K562 (cell line): ENCODE data around the gene DELE1. TPM values are rescaled to one million over a fixed set of nuclear protein-coding genes. Genes with fewer than 3 reads are reported as not detected.

Experiments
- ARID3A ChIP-seq: IDR thresholded peaks from 2 replicates; pipeline ENCODE4 v1.6.1; 2012; ENCODE audit warnings: low read depth, low read length, improper control_type of control experiment, borderline replicate concordance
- CTBP1 ChIP-seq: fragments of 450-650 bp; IDR thresholded peaks from 2 replicates; pipeline ENCODE4 v1.6.1; 2016; ENCODE audit warnings: borderline replicate concordance
- DIDO1 ChIP-seq: fragments of 450-650 bp; IDR thresholded peaks from 2 replicates; pipeline ENCODE4 v1.6.1; 2016; ENCODE audit warnings: low read depth, missing biosample characterization, missing genetic modification characterization
- ELF2 ChIP-seq: fragments of 250-450 bp; sonication (Bioruptor Pico); IDR thresholded peaks from 2 replicates; pipeline ENCODE4 v1.5.0; 2021; ENCODE audit warnings: mild to moderate bottlenecking
- ELF4 ChIP-seq: fragments of 450-650 bp; formaldehyde crosslinking; IDR thresholded peaks from 2 replicates; pipeline ENCODE4 v1.4.0; 2022; ENCODE audit warnings: missing genetic modification characterization
- HMGN3 ChIP-seq: IDR thresholded peaks from 2 replicates; pipeline ENCODE4 v1.6.1; 2011; ENCODE audit warnings: borderline replicate concordance, low read depth, mild to moderate bottlenecking, mixed read lengths, low read length; ENCODE audit not compliant: insufficient read length; ENCODE audit errors: extremely low read depth
- KHSRP ChIP-seq: fragments of 450-650 bp; IDR thresholded peaks from 2 replicates; pipeline ENCODE4 v1.6.1; 2017
- LEF1 ChIP-seq: fragments of 450-650 bp; IDR thresholded peaks from 2 replicates; pipeline ENCODE4 v1.6.1; 2016; ENCODE audit warnings: mild to moderate bottlenecking
- MTA3 ChIP-seq: fragments of 450-650 bp; formaldehyde crosslinking; IDR thresholded peaks from 2 replicates; pipeline ENCODE4 v1.6.1; 2017; ENCODE audit warnings: mild to moderate bottlenecking, borderline replicate concordance
- POLR2B ChIP-seq: fragments of 450-650 bp; IDR thresholded peaks from 2 replicates; pipeline ENCODE4 v1.6.1; 2018; ENCODE audit warnings: low read depth; ENCODE audit not compliant: partially characterized antibody
- PRDM10 ChIP-seq: fragments of 450-650 bp; IDR thresholded peaks from 2 replicates; pipeline ENCODE4 v1.6.1; 2018; ENCODE audit not compliant: partially characterized antibody
- RBM22 ChIP-seq: fragments of 200-400 bp; formaldehyde crosslinking; IDR thresholded peaks from 2 replicates; pipeline ENCODE4 v1.6.1; 2018; ENCODE audit warnings: low read length, low read depth; ENCODE audit not compliant: poor library complexity, severe bottlenecking
- RNF2 ChIP-seq: sonication (generic); IDR thresholded peaks from 2 replicates; pipeline ENCODE4 v1.6.1; 2016
- SMAD3 ChIP-seq: fragments of 450-650 bp; formaldehyde crosslinking; conservative IDR thresholded peaks from 2 replicates; pipeline ENCODE4 v1.4.0; 2020; ENCODE audit warnings: mild to moderate bottlenecking
- SMARCA5 ChIP-seq: fragments of 450-650 bp; IDR thresholded peaks from 2 replicates; pipeline ENCODE4 v1.6.1; 2016
- TARDBP ChIP-seq: fragments of 450-650 bp; IDR thresholded peaks from 2 replicates; pipeline ENCODE4 v1.6.1; 2016
- THAP7 ChIP-seq: fragments of 250-450 bp; sonication (Bioruptor Pico); IDR thresholded peaks from 2 replicates; pipeline ENCODE4 v1.5.0; 2021
- XRCC5 ChIP-seq: fragments of 200-400 bp; formaldehyde crosslinking; IDR thresholded peaks from 2 replicates; pipeline ENCODE4 v1.6.1; 2017; ENCODE audit warnings: low read depth, mild to moderate bottlenecking, low read length
- ZBTB5 ChIP-seq: fragments of 450-650 bp; IDR thresholded peaks from 2 replicates; pipeline ENCODE4 v1.6.1; 2017; ENCODE audit warnings: antibody characterized with exemption
- ZFX ChIP-seq: sonication (generic); formaldehyde crosslinking; IDR thresholded peaks from 2 replicates; pipeline ENCODE4 v1.8.0; 2022; ENCODE audit warnings: mild to moderate bottlenecking, missing genetic modification reagents, moderate library complexity
- ZNF12 ChIP-seq: sonication (generic); formaldehyde crosslinking; IDR thresholded peaks from 2 replicates; pipeline ENCODE4 v1.4.0; 2020; ENCODE audit warnings: mild to moderate bottlenecking, missing genetic modification reagents
- ZNF717 ChIP-seq: fragments of 250-450 bp; sonication (Bioruptor Pico); IDR thresholded peaks from 2 replicates; pipeline ENCODE4 v1.5.0; 2021
- polyA plus RNA-seq, 8 experiments: library from polyadenylated mRNA; depleted of rRNA in 4 of 8; stranded (reverse) in 5 of 8; unstranded in 3 of 8; fragments of >200 nt; fragmentation: Nextera tagmentation in 2 of 8; fragmentation: Illumina TruSeq in 1 of 8; extraction: Ambion mirVana in 2 of 8; extraction: Trizol in 1 of 8; gene quantifications; 2 replicates each; pipeline versions ENCODE4 v1.2.1 to v1.2.3, GENCODE V29; 2011 to 2014; ENCODE audit warnings: inconsistent platforms in 1 of 8, missing spikeins in 1 of 8
- total RNA-seq, 7 experiments: library from RNA; depleted of rRNA in 6 of 7; stranded (reverse); fragments of >200 nt in 6 of 7; fragmentation: Illumina TruSeq in 2 of 7; extraction: Trizol in 2 of 7; gene quantifications; 2 replicates each; pipeline versions ENCODE4 v1.2.1 to v1.2.3, GENCODE V29; 2011 to 2021; ENCODE audit warnings: low replicate concordance in 1 of 7

Gene DELE1
- total and polyA plus RNA-seq, 9 of the 15 experiments (the other 6 are each of a cell fraction or from before 2014, with no cell fraction given): 16.6 to 74.4 (median 49.8) TPM

GRCh38 chr5:141875795-141876627 is 47.7 kb upstream of the DELE1 start (continued):
- peak; percentile 6 for TF ChIP-seq PRDM10
- peak; percentile 76 for TF ChIP-seq CTBP1
- no peak for TF ChIP-seq ZBTB5
- no peak for TF ChIP-seq SMARCA5
- no peak; the same call in 1 of the 2 replicates for TF ChIP-seq LEF1
- no peak for TF ChIP-seq KHSRP
- no peak for TF ChIP-seq ZNF12 (CRISPR knock-in tag)
- no peak for TF ChIP-seq POLR2B
- no peak for TF ChIP-seq THAP7 (CRISPR knock-in tag)
- TF ChIP-seq DIDO1: no peak
- TF ChIP-seq ZFX: peak; percentile 53
- TF ChIP-seq ZNF717: no peak
- TF ChIP-seq HMGN3: peak; percentile 90
- TF ChIP-seq RBM22: peak; percentile 57
- TF ChIP-seq SMAD3: no peak
- no peak for TF ChIP-seq ELF2
- no peak for TF ChIP-seq ARID3A
- 0 out of 2 replicates have a peak, but pooled peaks have one; percentile 28 for TF ChIP-seq MTA3
- TF ChIP-seq ELF4 (CRISPR knock-in tag): no peak
- no peak for TF ChIP-seq TARDBP
- peak; percentile 81; the same call in 1 of the 2 replicates for TF ChIP-seq RNF2
- TF ChIP-seq XRCC5: no peak; the same call in 1 of the 2 replicates
